ENCODE measurements around the gene KRTAP16-1.
"Not testable (repeated sequence)": the region's sequence is repeated elsewhere in the genome, so short reads cannot be mapped to it uniquely, and the experiment has no call there.

Gene KRTAP16-1

DNA sequence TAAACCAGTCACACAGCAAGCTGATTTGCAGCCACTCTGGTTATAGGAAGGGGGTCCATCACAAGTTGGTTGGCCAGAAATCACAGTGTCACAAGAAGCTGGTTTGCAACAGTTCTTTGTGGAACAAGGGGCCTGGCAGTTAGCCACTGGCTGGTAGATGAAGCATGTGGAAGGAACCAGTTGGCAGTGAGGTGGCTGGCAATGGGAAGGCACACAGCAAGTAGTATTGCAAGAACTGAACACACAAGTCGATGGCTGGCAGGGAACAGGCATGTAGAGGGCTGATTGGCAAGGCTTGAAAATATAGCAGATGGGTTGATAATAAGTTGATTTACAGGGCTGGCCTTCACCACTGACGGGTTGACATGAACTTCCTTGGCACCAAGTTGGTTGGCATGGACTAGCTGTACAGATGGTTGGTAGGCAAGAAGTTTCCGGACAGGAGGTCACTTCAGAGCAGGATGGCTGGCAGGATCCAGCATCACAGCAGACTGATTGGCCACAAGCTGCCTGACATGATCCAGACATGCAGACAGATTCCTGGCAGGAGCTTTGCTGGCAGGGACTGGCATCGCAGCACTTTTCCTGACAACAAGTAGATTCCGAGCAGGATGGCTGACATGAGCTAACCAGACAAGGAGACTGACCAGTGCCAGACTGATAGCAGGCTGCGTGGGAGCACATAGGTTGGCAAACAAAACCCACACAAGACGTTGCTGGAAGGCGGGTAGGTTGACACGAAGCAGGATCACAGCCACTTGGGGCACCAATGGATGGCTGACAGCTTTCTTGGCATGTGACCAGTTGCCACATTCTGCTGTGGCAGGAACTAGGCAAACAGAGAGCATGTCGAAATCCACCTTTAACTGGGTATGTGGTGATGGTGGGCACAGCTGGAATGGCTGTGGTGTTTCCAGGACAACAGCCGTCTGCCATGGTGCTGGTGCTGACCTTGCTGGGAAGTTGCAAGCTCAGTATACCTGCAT is 6.9 kb downstream of the KRTAP16-1 start, which contains the start of gene KRTAP29-1:
Gene KRTAP29-1, minus strand, starts transcription at position 936 of the 986 bp plus-strand sequence. Its CDS starts 0 bp downstream, at position 936.
- no peak for DNase-seq (ENCODE audit: extremely low read depth in 1 of 2, low read depth in 1 of 2)

- no peak for DNase-seq (ENCODE audit: extremely low read depth in 1 of 2, low read depth in 1 of 2)
Measured at GRCh38 chr17:41301204-41301790, 7.8 kb downstream of the KRTAP16-1 start.

DNA sequence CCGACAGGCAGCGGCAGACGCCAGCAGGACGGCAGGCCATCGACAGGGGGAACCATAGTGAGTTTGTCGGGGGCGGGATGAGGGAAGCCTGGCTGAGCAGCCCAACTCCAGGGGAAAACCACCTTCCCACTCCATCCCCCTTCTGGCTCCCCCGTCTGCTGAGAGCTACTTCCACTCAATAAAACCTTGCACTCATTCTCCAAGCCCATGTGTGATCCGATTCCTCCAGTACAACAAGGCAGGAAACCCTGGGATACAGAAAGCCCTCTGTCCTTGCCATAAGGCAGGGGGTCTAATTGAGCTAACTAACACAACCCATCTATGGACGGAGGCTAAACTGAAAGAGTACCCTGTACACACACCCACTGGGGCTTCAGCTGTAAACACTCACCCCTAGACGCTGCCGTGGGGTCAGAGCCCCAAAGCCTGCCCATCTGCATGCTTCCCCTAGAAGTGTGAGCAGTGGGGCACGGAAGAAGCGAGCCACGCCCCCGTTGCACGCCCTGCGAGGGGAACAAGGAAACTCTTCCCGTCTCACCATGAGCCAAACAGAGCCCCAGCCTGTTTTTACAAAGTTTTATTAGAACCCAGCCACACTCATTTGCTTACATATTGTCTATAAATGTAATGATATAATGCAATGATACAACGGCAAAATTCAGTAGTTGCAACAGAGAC is 10.5 kb downstream of the KRTAP16-1 start:
- no peak for DNase-seq (ENCODE audit: extremely low read depth in 1 of 2, low read depth in 1 of 2)

DNA sequence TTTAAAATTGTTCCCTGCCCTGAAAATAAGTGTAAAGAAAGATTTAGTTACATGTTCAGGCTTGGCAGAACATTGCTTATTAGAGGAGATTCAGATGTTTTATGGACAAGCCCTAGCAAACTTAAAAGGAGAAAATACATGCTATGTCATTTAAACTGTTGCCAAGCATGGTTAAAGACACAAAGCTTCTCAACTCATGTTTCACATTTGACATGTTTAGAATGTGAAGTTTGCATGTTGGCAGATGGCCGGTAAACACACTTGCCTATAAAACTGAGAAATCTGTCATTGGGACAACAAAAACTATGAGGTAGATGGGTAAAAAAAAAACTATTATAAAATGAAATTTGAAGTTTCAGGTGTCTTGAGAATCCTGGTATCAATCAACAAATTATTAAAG is 12.3 kb downstream of the KRTAP16-1 start:
- DNase-seq (ENCODE audit: extremely low read depth in 1 of 2, low read depth in 1 of 2): no peak

DNA sequence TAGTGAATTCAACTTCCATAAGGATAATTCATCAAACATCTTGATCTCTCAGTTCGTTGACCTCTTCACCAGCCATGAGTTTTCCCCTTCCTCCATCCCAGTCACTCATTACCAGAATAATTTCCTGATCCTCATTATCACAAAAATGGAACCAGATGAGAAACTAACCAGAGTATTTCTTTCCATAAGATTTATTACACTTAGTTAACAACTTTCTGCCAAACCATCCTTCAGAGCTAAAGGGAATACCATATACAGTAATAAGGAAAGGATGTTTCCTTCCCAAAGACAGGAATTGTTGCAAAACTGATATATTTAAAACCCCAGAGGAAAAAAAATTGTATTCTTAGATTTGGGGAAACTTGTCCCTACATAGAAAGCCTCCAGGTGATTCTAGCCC is 15.1 kb downstream of the KRTAP16-1 start:
- no peak for DNase-seq (ENCODE audit: extremely low read depth in 1 of 2, low read depth in 1 of 2)

GRCh38 chr17:41287050-41287449 is 22.1 kb downstream of the KRTAP16-1 start:
- no peak for DNase-seq (ENCODE audit: extremely low read depth in 1 of 2, low read depth in 1 of 2)

DNA sequence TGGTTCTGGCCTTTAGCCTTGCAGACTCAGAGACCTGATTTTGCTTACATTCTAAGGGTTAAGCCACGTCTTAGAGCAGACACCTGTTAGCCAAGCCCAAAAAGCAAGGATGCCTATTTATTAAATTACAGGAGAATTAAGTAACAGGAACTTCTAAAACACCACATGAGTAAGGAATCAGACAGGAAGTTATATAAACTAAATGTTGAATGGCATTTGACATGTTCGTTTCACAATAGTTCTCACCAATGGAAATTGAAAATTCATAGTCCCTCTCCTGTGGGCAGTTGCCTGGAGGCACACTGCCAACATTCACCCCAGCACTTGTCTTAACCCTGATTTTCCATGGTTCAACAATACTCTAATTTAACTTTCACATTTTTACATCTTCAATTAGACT is 24.6 kb downstream of the KRTAP16-1 start:
- DNase-seq (ENCODE audit: extremely low read depth in 1 of 2, low read depth in 1 of 2): no peak

- no peak for DNase-seq (ENCODE audit: extremely low read depth in 1 of 2, low read depth in 1 of 2)
Measured at GRCh38 chr17:41284043-41284442, 25.1 kb downstream of the KRTAP16-1 start.

GRCh38 chr17:41278176-41278955 is 30.7 kb downstream of the KRTAP16-1 start:
- no peak for DNase-seq (ENCODE audit: extremely low read depth in 1 of 2, low read depth in 1 of 2)

GRCh38 chr17:41275648-41276190 is 33.4 kb downstream of the KRTAP16-1 start, which contains the start of gene KRTAP9-7:
Gene KRTAP9-7, plus strand, starts transcription at chr17:41275698. Its CDS starts 0 bp downstream, at chr17:41275698.
- not testable (repeated sequence) for DNase-seq (ENCODE audit: extremely low read depth in 1 of 2, low read depth in 1 of 2)

DNA sequence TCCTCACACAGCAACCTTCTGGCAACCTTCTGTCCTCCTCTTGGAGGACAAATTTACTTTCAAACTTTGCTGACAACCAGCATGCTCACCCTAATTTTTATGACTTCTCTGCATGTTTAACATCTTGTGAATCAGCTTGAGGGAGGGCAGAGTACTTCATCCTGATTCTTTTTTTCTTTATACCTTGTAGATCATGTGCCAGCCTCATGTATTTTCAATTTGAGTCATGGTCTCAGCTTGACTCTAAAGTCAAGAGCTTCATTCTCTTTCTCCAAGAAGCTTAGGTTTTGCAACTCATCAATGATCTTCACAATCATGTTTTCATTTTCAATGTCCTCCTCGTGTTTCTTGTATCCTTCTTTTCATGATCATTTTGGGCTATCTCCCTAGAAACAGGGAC is 37.3 kb downstream of the KRTAP16-1 start:
- no peak for DNase-seq (ENCODE audit: extremely low read depth in 1 of 2, low read depth in 1 of 2)

GRCh38 chr17:41271323-41271722 is 37.8 kb downstream of the KRTAP16-1 start:
- DNase-seq (ENCODE audit: extremely low read depth in 1 of 2, low read depth in 1 of 2): not testable (repeated sequence)

DNA sequence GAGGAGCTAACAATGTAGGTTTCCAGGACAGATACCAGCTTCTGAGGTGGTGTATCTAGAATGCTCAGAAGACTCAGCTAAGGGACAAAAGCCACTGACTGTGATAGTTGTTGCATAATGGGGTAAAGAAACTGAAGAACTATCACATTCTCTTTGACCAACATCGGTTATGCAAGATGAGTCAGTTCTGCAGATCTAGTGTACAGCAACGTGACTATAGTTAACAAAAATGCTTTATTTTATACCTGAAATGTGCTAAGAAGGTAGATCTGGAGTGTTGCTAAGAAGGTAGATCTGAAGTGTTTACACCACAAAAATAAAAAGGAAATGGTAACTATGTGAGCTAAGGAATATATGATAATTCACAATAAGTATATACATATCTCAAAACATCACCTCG is 41.4 kb downstream of the KRTAP16-1 start:
- DNase-seq (ENCODE audit: extremely low read depth in 1 of 2, low read depth in 1 of 2): no peak

DNA sequence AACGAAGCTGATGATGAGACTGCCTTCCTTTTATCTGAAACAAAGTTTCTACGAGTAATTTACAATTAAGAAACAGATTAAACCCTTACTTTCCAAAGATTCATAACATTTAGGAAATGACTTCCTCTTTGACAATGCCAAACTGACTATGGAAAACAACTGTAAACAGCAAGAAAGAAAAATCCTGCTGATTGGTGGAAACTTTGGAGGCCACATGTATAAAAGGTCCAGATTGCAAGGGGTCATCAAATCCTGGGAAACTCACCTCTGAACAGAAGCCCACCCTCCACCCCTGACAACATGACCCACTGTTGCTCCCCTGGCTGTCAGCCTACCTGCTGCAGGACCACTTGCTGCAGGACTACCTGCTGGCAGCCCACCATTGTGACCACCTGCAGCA is 44.0 kb downstream of the KRTAP16-1 start, which contains the start of gene KRTAP9-6:
Gene KRTAP9-6, plus strand, starts transcription at position 301 of the 400 bp plus-strand sequence. Its CDS starts 0 bp downstream, at position 301.
- no peak for DNase-seq (ENCODE audit: extremely low read depth in 1 of 2, low read depth in 1 of 2)

DNA sequence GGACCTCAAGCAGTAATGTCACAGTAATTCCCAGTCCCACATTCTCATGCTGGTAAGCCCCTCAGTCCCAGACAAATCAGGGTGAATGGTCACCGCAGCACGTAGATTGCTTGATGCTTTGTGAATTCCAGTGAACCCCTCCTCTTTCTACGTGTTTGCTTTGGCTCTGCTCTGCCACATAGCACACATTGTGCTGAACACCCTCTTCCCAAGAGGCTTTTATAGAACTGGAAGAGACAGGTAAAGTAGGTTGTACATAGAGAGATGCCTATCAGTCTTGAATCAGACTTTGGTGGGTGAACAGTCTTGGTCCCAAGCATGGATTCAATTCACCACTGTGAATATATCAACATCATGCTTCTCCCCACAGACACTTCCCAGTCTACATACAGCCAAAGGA is 44.5 kb downstream of the KRTAP16-1 start:
- DNase-seq (ENCODE audit: extremely low read depth in 1 of 2, low read depth in 1 of 2): no peak

- no peak for DNase-seq (ENCODE audit: extremely low read depth in 1 of 2, low read depth in 1 of 2)
Measured at GRCh38 chr17:41263212-41263611, 45.9 kb downstream of the KRTAP16-1 start.

DNA sequence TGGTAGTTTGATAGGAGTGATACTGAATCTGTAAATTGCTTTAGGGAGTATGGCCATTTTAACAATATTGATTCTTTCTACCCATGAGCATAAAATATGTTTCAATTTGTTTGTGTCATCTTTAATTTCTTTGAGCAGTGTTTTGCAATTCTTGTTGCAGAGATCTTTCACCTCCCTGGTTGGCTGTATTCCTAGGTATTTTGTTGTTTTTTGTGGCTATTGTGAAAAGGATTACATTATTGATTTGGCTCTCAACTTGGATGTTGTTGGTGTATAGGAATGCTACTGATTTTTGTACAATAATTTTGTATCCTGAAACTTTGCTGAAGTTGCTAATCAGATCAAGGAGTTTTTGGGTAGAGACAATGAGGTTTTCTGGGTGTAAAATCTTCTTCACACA is 50.7 kb downstream of the KRTAP16-1 start:
- no peak for DNase-seq (ENCODE audit: extremely low read depth in 1 of 2, low read depth in 1 of 2)

Data from activated CD8-positive, alpha-beta memory T cell treated with anti-CD3 and anti-CD28 coated beads for 1 hour (primary cell).